GM13976 (cell line): ENCODE results near the gene RABEPK.
"Not testable (repeated sequence)": the region's sequence is repeated elsewhere in the genome, so short reads cannot be mapped to it uniquely, and the experiment has no call there.

Experiments
- DNase-seq: peaks from one replicate; pipeline ENCODE4 v3.0.0; 2012; ENCODE audit warnings: low spot score
- in situ Hi-C: fragments of 300-500 bp; cut with MboI; formaldehyde crosslinking; loops from one replicate; pipeline ENCODE4 v1.12.0; 2022; ENCODE audit warnings: low sequenced_read_pairs, mixed read lengths, inconsistent platforms; ENCODE audit not compliant: unreplicated experiment
- TF ChIP-seq, protein P1 (sequence below): IDR thresholded peaks from 2 replicates; pipeline ENCODE4 v1.5.1; 2012; ENCODE audit warnings: borderline replicate concordance, mild to moderate bottlenecking; ENCODE audit not compliant: insufficient read depth; ENCODE audit errors: extremely low read depth, missing control alignments, control extremely low read depth

The RABEPK gene

DNA sequence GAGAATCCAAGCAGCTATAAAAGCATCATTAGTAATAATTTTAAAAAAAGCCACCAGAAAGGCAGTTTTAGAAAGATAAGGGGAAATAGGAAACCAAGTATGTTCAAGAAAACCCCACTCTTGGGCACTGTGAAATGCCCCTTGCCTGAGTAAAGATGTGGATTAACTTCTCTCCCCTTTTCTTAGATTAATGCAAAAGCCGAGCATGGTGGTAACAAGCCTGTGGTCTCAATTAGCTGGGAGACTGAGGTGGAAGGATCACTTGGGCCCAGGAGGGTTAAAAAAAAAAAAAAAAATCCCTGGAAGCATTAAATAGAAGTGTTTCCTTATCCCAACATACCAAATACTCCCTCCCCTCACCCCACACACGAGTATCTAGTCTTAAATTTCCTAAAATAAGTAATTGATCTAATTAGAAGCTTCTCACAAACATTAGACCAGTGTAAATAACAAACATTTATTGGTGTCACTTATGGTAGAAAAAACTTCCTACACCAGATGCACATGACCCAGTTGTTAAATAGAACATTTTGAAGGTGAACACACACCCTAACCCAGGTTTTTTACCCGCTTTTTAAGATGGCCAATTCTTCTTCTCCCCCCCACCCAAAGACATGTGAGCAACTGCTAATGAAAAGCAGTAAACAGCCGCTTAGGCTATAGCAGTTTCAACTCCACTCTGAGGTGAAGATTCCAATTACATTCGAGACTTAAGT is 35.6 kb downstream of the RABEPK start:
- DNase-seq, result no peak
- in situ Hi-C loops, result no loop called here
- TF ChIP-seq, protein P1, sequence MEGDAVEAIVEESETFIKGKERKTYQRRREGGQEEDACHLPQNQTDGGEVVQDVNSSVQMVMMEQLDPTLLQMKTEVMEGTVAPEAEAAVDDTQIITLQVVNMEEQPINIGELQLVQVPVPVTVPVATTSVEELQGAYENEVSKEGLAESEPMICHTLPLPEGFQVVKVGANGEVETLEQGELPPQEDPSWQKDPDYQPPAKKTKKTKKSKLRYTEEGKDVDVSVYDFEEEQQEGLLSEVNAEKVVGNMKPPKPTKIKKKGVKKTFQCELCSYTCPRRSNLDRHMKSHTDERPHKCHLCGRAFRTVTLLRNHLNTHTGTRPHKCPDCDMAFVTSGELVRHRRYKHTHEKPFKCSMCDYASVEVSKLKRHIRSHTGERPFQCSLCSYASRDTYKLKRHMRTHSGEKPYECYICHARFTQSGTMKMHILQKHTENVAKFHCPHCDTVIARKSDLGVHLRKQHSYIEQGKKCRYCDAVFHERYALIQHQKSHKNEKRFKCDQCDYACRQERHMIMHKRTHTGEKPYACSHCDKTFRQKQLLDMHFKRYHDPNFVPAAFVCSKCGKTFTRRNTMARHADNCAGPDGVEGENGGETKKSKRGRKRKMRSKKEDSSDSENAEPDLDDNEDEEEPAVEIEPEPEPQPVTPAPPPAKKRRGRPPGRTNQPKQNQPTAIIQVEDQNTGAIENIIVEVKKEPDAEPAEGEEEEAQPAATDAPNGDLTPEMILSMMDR, result no peak

DNA sequence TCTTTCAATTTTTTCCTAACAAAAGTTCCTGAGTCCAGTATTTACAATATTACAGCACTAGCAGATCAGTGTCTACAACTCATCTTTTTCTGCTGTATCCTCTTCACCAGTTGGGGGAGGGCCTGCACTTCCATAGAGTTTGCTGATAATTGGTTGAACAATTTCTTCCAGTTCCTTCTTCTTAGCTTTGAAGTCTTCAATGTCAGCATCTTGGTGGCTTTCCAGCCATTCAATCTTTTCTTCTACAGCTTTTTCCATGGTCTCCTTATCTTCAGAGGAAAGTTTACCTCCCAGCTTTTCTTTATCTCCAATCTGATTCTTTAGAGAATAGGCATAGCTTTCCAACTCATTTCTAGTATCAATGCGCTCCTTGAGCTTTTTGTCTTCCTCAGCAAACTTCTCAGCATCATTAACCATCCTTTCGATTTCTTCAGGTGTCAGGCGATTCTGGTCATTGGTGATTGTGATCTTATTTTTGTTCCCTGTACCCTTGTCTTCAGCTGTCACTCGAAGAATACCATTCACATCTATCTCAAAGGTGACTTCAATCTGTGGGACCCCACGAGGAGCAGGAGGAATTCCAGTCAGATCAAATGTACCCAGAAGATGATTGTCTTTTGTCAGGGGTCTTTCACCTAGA is 36.3 kb downstream of the RABEPK start:
- in situ Hi-C loops, DNase-seq: not testable (repeated sequence)

DNA sequence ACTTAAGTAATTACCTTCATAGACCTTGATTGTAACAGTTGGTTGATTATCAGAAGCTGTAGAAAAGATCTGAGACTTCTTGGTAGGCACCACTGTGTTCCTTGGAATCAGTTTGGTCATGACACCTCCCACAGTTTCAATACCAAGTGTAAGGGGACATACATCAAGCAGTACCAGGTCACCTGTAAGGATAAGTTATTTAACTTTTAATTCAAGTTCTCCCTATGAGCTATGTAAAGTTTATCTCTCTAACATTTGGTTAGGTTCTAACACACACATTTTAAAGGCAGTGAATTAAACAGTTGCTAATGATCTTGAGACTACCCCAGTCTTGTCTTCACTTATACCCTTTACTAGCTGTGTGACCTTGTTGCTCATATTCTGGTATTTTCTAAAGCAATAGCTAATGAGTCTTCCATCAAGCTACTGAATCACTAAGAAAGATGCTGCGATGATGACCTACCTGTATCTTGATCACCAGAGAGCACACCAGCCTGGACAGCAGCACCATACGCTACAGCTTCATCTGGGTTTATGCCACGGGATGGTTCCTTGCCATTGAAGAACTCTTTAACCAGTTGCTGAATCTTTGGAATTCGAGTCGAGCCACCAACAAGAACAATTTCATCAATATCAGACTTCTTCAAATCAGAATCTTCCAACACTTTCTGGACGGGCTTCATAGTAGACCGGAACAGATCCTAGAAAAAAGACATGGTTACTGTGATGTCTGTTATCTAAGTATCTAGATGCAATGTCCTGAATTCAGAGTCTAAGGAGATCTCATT is 38.0 kb downstream of the RABEPK start:
- in situ Hi-C loops, result no loop called here
- no peak for DNase-seq

DNA sequence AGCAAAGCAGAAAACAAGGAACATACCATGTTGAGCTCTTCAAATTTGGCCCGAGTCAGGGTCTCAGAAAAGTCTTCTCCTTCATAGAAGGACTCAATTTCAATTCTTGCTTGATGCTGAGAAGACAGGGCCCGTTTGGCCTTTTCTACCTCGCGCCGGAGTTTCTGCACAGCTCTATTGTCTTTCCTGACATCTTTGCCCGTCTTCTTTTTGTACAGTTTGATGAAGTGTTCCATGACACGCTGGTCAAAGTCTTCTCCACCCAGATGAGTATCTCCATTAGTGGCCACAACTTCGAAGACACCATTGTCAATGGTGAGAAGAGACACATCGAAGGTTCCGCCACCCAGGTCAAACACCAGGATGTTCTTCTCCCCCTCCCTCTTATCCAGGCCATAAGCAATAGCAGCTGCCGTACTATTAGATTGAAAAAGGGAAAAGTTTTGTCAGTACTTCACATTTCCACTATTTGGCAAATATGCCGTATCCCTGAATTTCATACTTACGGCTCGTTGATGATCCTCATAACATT is 38.6 kb downstream of the RABEPK start:
- TF ChIP-seq, protein P1, result no peak
- DNase-seq, result no peak
- in situ Hi-C loops, result no loop called here

More for the DNA sequence above, 38.0 kb downstream of the RABEPK start:
- TF ChIP-seq, protein P1, result no peak

DNA sequence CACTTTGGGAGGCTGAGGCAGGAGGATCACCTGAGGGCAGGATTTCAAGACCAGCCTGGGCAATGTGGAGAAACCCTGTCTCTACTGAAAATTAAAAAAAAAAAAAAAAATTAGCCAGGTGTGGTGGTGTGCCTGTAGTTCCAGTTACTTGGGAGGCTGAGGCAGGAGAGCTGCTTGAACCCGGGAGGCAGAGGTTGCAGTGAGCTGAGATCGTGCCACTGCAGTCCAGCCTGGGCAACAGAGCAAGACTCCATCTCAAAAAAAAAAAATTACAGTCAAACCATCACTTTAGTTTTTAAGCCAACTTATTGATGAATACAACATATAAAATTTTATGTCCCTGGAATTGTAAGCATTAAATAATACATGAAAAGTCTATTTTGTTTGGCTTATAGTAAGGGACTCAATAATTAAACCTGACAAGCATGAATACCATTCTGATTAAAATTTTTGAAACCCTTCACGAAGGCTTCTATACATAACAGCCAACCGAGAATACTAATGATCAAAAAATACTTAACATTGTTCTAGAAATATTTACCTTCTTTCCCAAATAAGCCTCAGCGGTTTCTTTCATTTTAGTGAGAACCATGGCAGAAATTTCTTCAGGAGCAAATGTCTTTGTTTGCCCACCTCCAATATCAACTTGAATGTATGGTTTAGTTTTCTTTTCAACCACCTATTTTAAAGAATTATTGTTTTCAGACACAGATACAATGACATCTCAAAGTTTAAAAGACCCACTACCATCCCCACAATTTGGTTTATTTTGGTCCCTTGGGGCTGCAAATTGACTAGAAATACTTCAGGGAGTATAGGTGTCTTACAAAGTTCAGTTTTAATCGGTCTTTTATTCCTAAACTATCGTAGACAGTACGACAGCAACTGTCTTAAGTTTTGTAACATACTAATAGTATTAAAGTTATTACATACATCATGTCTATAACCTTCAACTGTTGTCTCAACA is 39.6 kb downstream of the RABEPK start:
- DNase-seq, result no peak
- TF ChIP-seq, protein P1, result no peak
- in situ Hi-C loops, result no loop called here

DNA sequence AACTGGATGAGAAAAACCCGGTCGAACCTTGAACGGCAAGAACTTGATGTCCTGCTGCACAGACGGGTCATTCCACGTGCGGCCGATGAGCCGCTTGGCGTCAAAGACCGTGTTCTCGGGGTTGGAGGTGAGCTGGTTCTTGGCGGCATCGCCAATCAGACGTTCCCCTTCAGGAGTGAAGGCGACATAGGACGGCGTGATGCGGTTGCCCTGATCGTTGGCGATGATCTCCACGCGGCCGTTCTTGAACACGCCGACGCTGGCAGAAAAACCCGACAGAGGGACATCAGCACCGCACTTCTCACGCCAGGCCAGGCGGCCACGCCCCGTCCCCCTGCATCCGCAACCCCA is 40.3 kb downstream of the RABEPK start:
- TF ChIP-seq, protein P1, result no peak
- peak; percentile 42 for DNase-seq
- in situ Hi-C loops, result no loop called here
